Measurements from ENCODE around the gene FMO4.

GRCh38 chr1:171279234-171279633 is 34.7 kb upstream of the FMO4 start:
- no peak for TF ChIP-seq CTCF (IDR thresholded peaks at IDR 0.05)
- no peak for TF ChIP-seq ZFX (IDR thresholded peaks at IDR 0.05; ENCODE audit: borderline replicate concordance)
